Uterus (tissue), 2 donors: Measurements from ENCODE around the gene IL22.

Source experiments
- POLR2A ChIP-seq, 2 donors: fragments of 450-650 bp; IDR thresholded peaks; one replicate each; pipeline ENCODE4 v1.6.1; 2016; ENCODE audit warnings: antibody characterized with exemption in 2 of 2, mild to moderate bottlenecking in 1 of 2, moderate library complexity in 1 of 2
- TF ChIP-seq, protein P1 (sequence below), 4 experiments: fragments of 200-600 bp in 2 of 4; fragments of 450-650 bp in 2 of 4; sonication (generic) in 2 of 4; IDR thresholded peaks; one replicate each; pipeline ENCODE4 v1.5.1; 2016 to 2019; ENCODE audit warnings: antibody characterized with exemption in 4 of 4, mild to moderate bottlenecking in 2 of 4, moderate library complexity in 1 of 4

DNA sequence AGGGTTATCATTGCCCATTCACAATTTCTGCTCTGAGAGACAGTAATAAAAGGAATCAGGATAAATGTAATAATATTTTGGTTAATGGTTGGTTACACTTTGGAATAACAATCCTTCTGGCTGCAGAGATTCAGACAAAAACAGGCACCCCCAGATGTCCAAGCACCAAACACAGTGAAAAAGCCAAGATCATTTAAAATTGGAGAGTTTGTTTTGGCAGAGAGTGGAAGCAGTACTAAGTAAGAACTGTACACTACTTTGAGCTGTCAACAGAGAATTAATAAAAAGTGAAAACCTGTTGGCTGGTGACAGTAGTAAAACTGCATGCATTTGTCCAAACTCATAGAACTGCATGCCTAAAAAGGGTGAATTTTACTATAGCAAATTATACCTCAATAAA is 15.6 kb upstream of the IL22 start:
- TF ChIP-seq, protein P1, sequence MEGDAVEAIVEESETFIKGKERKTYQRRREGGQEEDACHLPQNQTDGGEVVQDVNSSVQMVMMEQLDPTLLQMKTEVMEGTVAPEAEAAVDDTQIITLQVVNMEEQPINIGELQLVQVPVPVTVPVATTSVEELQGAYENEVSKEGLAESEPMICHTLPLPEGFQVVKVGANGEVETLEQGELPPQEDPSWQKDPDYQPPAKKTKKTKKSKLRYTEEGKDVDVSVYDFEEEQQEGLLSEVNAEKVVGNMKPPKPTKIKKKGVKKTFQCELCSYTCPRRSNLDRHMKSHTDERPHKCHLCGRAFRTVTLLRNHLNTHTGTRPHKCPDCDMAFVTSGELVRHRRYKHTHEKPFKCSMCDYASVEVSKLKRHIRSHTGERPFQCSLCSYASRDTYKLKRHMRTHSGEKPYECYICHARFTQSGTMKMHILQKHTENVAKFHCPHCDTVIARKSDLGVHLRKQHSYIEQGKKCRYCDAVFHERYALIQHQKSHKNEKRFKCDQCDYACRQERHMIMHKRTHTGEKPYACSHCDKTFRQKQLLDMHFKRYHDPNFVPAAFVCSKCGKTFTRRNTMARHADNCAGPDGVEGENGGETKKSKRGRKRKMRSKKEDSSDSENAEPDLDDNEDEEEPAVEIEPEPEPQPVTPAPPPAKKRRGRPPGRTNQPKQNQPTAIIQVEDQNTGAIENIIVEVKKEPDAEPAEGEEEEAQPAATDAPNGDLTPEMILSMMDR (IDR thresholded peaks at IDR 0.05): no peak
- no peak for TF ChIP-seq POLR2A (IDR thresholded peaks at IDR 0.05)
